ENCODE data around the gene KRTAP17-1.

Gene KRTAP17-1

DNA sequence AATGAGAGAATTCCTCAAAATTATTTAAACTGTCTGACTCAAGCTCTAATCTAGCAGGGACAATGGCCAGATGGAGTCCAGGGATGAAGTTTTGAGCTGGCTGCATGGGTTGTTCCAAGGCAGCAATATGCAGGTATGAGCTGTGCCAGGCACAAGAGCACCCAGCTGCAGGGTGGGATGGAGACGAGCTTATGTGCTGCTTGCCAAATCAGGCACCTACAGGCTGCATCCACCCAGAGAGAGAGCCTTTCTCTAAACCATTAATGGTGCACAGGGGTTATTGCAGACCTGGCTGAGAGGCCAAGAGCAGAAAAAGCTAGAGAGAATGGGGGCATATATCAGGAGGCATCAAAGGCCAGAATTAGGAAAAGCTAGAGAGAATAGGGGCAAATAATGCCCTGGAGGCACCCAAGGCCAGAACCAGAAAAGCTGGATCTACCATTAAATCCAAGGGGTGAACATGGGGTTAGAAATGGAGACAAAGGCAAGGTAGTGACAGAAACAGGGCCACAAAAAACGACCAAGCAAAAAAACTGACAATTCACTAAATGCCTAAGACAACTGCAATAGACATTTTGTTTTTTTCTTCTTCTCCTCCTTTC lies 24.2 kb upstream of the KRTAP17-1 start:
- no peak overlapping the region for H3K4me3 ChIP-seq (ENCODE audit: control insufficient read depth, low read depth, low read length)
- DNase-seq (ENCODE audit: low read depth), result no peak
- no peak for TF ChIP-seq CTCF (conservative IDR thresholded peaks at IDR 0.05; ENCODE audit: control insufficient read depth, insufficient read depth, low read depth, low read length)

- DNase-seq (ENCODE audit: low read depth), result no peak
- no peak for TF ChIP-seq CTCF (conservative IDR thresholded peaks at IDR 0.05; ENCODE audit: control insufficient read depth, insufficient read depth, low read depth, low read length)
- no peak overlapping the region for H3K4me3 ChIP-seq (ENCODE audit: control insufficient read depth, low read depth, low read length)
Measured at GRCh38 chr17:41338961-41339485, 23.5 kb upstream of the KRTAP17-1 start.

- no peak for TF ChIP-seq CTCF (conservative IDR thresholded peaks at IDR 0.05; ENCODE audit: control insufficient read depth, insufficient read depth, low read depth, low read length)
- no peak overlapping the region for H3K4me3 ChIP-seq (ENCODE audit: control insufficient read depth, low read depth, low read length)
Measured at GRCh38 chr17:41335747-41336146, 20.2 kb upstream of the KRTAP17-1 start.

GRCh38 chr17:41334385-41335305 lies 19.1 kb upstream of the KRTAP17-1 start:
- TF ChIP-seq CTCF (conservative IDR thresholded peaks at IDR 0.05; ENCODE audit: control insufficient read depth, insufficient read depth, low read depth, low read length), result no peak
- H3K4me3 ChIP-seq (ENCODE audit: control insufficient read depth, low read depth, low read length), result no peak overlapping the region
- no peak for DNase-seq (ENCODE audit: low read depth)

More at GRCh38 chr17:41335747-41336146, 20.2 kb upstream of the KRTAP17-1 start:
- no peak for DNase-seq (ENCODE audit: low read depth)

GRCh38 chr17:41333836-41334235 lies 18.3 kb upstream of the KRTAP17-1 start:
- TF ChIP-seq CTCF (conservative IDR thresholded peaks at IDR 0.05; ENCODE audit: control insufficient read depth, insufficient read depth, low read depth, low read length), result no peak
- no peak overlapping the region for H3K4me3 ChIP-seq (ENCODE audit: control insufficient read depth, low read depth, low read length)
- DNase-seq (ENCODE audit: low read depth), result no peak

GRCh38 chr17:41333098-41333497 lies 17.6 kb upstream of the KRTAP17-1 start:
- no peak for DNase-seq (ENCODE audit: low read depth)
- TF ChIP-seq CTCF (conservative IDR thresholded peaks at IDR 0.05; ENCODE audit: control insufficient read depth, insufficient read depth, low read depth, low read length), result no peak
- no peak overlapping the region for H3K4me3 ChIP-seq (ENCODE audit: control insufficient read depth, low read depth, low read length)
